Measurements from ENCODE around the gene FSTL4. TPM values are rescaled to one million over a fixed set of nuclear protein-coding genes. Genes with fewer than 3 reads are reported as not detected.

Gene FSTL4
- total RNA-seq, 1 donor from 2014 or later: 0.07 TPM

GRCh38 chr5:133453084-133453780, 159.1 kb downstream of the FSTL4 start:
- no peak overlapping the region for H3K4me3 Mint-ChIP-seq (ENCODE audit: unreplicated experiment)

GRCh38 chr5:133451926-133452325, 160.4 kb downstream of the FSTL4 start:
- Mint-ChIP-seq H3K27ac (ENCODE audit: unreplicated experiment) (no peak overlapping the region), H3K36me3 (ENCODE audit: low read depth) (no peaks in the 10 kb centered on the region), H3K27me3 (ENCODE audit: low read depth) (peaks cover 11% of the 10 kb centered on the region), H3K9me3 (ENCODE audit: low read depth) (no peaks in the 10 kb centered on the region), H3K4me1 (ENCODE audit: low read depth) (no peaks in the 10 kb centered on the region), H3K4me3 (ENCODE audit: unreplicated experiment) (no peak overlapping the region)
- no peak for DNase-seq (ENCODE audit: low spot score)
- TF ChIP-seq CTCF (IDR thresholded peaks at IDR 0.05): no peak

More at GRCh38 chr5:133453084-133453780, 159.1 kb downstream of the FSTL4 start:
- H3K27me3 Mint-ChIP-seq (ENCODE audit: low read depth): peaks cover 11% of the 10 kb centered on the region
- H3K4me1 Mint-ChIP-seq (ENCODE audit: low read depth): no peaks in the 10 kb centered on the region
- H3K36me3 Mint-ChIP-seq (ENCODE audit: low read depth): no peaks in the 10 kb centered on the region
- no peaks in the 10 kb centered on the region for H3K9me3 Mint-ChIP-seq (ENCODE audit: low read depth)
- TF ChIP-seq CTCF (IDR thresholded peaks at IDR 0.05): no peak
- no peak for DNase-seq (ENCODE audit: low spot score)
- no peak overlapping the region for H3K27ac Mint-ChIP-seq (ENCODE audit: unreplicated experiment)

GRCh38 chr5:133450286-133450685, 162.1 kb downstream of the FSTL4 start:
- no peak for DNase-seq (ENCODE audit: low spot score)
- Mint-ChIP-seq H3K27ac (ENCODE audit: unreplicated experiment) (no peak overlapping the region), H3K4me1 (ENCODE audit: low read depth) (no peaks in the 10 kb centered on the region), H3K9me3 (ENCODE audit: low read depth) (no peaks in the 10 kb centered on the region), H3K27me3 (ENCODE audit: low read depth) (peaks cover 11% of the 10 kb centered on the region), H3K36me3 (ENCODE audit: low read depth) (no peaks in the 10 kb centered on the region), H3K4me3 (ENCODE audit: unreplicated experiment) (no peak overlapping the region)
- TF ChIP-seq CTCF (IDR thresholded peaks at IDR 0.05): no peak

- H3K4me3 Mint-ChIP-seq (ENCODE audit: unreplicated experiment): no peak overlapping the region
- no peak for DNase-seq (ENCODE audit: low spot score)
- no peaks in the 10 kb centered on the region for H3K4me1 Mint-ChIP-seq (ENCODE audit: low read depth)
- no peaks in the 10 kb centered on the region for H3K9me3 Mint-ChIP-seq (ENCODE audit: low read depth)
- no peak overlapping the region for H3K27ac Mint-ChIP-seq (ENCODE audit: unreplicated experiment)
- H3K27me3 Mint-ChIP-seq (ENCODE audit: low read depth): peaks cover 11% of the 10 kb centered on the region
- TF ChIP-seq CTCF (IDR thresholded peaks at IDR 0.05): no peak
- no peaks in the 10 kb centered on the region for H3K36me3 Mint-ChIP-seq (ENCODE audit: low read depth)
These were observed 163.2 kb downstream of the FSTL4 start for GRCh38 chr5:133449181-133449580.

- Mint-ChIP-seq H3K27me3 (ENCODE audit: low read depth) (peaks cover 8% of the 10 kb centered on the region), H3K27ac (ENCODE audit: unreplicated experiment) (no peak overlapping the region), H3K4me1 (ENCODE audit: low read depth) (no peaks in the 10 kb centered on the region), H3K36me3 (ENCODE audit: low read depth) (no peaks in the 10 kb centered on the region), H3K9me3 (ENCODE audit: low read depth) (no peaks in the 10 kb centered on the region), H3K4me3 (ENCODE audit: unreplicated experiment) (no peak overlapping the region)
- no peak for TF ChIP-seq CTCF (IDR thresholded peaks at IDR 0.05)
- DNase-seq (ENCODE audit: low spot score): no peak
These were observed 165.9 kb downstream of the FSTL4 start for GRCh38 chr5:133446440-133446839.
